ENCODE results near the gene FAF2. TPM values are rescaled to one million over a fixed set of nuclear protein-coding genes. Genes with fewer than 3 reads are reported as not detected.
A peak's percentile ranks its signal among the peaks of the same experiment; 100 is the strongest.

Gene FAF2
- total RNA-seq, 1 experiment from 2014 or later: 45.9 TPM

- DNase-seq (ENCODE audit: low read depth): peak; percentile 38
These were observed 83.1 kb downstream of the FAF2 start for GRCh38 chr5:176530983-176531901.

- no peak for DNase-seq (ENCODE audit: low read depth)
These were observed 83.8 kb downstream of the FAF2 start for GRCh38 chr5:176531902-176532493.

- DNase-seq (ENCODE audit: low read depth): no peak
These were observed 84.6 kb downstream of the FAF2 start for GRCh38 chr5:176532795-176533194.

- DNase-seq (ENCODE audit: low read depth): no peak
These were observed 85.2 kb downstream of the FAF2 start for GRCh38 chr5:176533390-176533789.

GRCh38 chr5:176533894-176534611, 85.9 kb downstream of the FAF2 start:
- DNase-seq (ENCODE audit: low read depth): no peak

GRCh38 chr5:176534640-176535039, 86.5 kb downstream of the FAF2 start:
- no peak for DNase-seq (ENCODE audit: low read depth)

- peak; percentile 58 for DNase-seq (ENCODE audit: low read depth)
These were observed 87.0 kb downstream of the FAF2 start for GRCh38 chr5:176535101-176535663.

GRCh38 chr5:176535664-176536131, 87.5 kb downstream of the FAF2 start:
- DNase-seq (ENCODE audit: low read depth): peak; percentile 28

- peak; percentile 91 for DNase-seq (ENCODE audit: low read depth)
These were observed 88.1 kb downstream of the FAF2 start for GRCh38 chr5:176536132-176536901.

- peak; percentile 99 for DNase-seq (ENCODE audit: low read depth)
These were observed 88.8 kb downstream of the FAF2 start, which contains the start of gene RNF44 for GRCh38 chr5:176536902-176537553. Gene RNF44, minus strand, starts transcription at chr5:176537402. Its CDS starts 4,930 bp downstream, at chr5:176532472.

- DNase-seq (ENCODE audit: low read depth): peak; percentile 99
These were observed 89.5 kb downstream of the FAF2 start for GRCh38 chr5:176537554-176538229.

GRCh38 chr5:176538230-176538988, 90.2 kb downstream of the FAF2 start:
- DNase-seq (ENCODE audit: low read depth): no peak

- DNase-seq (ENCODE audit: low read depth): no peak
These were observed 90.8 kb downstream of the FAF2 start for GRCh38 chr5:176538989-176539384.

GRCh38 chr5:176540476-176540899, 92.3 kb downstream of the FAF2 start:
- no peak for DNase-seq (ENCODE audit: low read depth)

- no peak for DNase-seq (ENCODE audit: low read depth)
These were observed 92.8 kb downstream of the FAF2 start for GRCh38 chr5:176540956-176541337.

- DNase-seq (ENCODE audit: low read depth): peak; percentile 80
These were observed 93.4 kb downstream of the FAF2 start for GRCh38 chr5:176541338-176542134.

GRCh38 chr5:176542135-176542595, 94.0 kb downstream of the FAF2 start:
- DNase-seq (ENCODE audit: low read depth): no peak

Data from Daoy (cell line).